Measurements from ENCODE around the gene MARCHF5.

DNA sequence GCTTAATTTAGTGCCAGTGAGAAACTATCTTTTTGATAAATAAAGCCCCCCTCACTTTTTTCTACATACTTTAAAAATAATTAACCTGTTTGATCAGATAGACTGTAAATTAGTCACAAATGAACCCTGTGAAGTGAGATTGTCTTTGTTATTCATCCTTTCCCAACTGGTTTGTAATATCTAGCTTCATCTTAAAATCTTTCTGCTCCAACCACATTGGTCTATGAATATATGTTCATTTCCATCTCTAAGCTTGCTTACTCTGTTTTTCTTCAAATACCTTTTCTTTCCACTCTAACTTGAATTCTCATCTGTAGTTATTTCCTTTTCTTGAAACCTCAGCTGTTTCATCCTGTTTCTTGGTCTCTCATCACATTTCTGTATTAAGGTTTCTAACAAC is 12.1 kb downstream of the MARCHF5 start:
- TF ChIP-seq CTCF (IDR thresholded peaks at IDR 0.05) (no peak), POLR2A (IDR thresholded peaks at IDR 0.05) (no peak)

All from heart left ventricle (tissue), 13 donors.